DOHH2 (cell line): ENCODE measurements around the gene STX1B.
A peak's percentile ranks its signal among the peaks of the same experiment; 100 is the strongest.

ENCODE experiments used
- H3F3A ChIP-seq: fragments of 200-600 bp; sonication (generic), shearing (Covaris generic); 2 replicates; pipeline ENCODE4 v1.6.0; 2016; ENCODE audit warnings: antibody characterized with exemption, mild to moderate bottlenecking; ENCODE audit not compliant: control insufficient read depth, insufficient read depth
- H3K27ac ChIP-seq: fragments of 200-600 bp; sonication (generic); 2 replicates; pipeline ENCODE4 v1.5.1; 2014; ENCODE audit warnings: low read depth, mild to moderate bottlenecking, low read length, moderate library complexity
- H3K27me3 ChIP-seq: fragments of 200-600 bp; sonication (generic); 2 replicates; pipeline ENCODE4 v1.6.1; 2014; ENCODE audit warnings: mild to moderate bottlenecking, low read length, mixed read lengths; ENCODE audit not compliant: control insufficient read depth
- H3K36me3 ChIP-seq: fragments of 200-600 bp; sonication (generic); 2 replicates; pipeline ENCODE4 v1.6.1; 2014; ENCODE audit warnings: mild to moderate bottlenecking, low read length, moderate library complexity, mixed read lengths; ENCODE audit not compliant: control insufficient read depth
- H3K4me1 ChIP-seq: fragments of 200-600 bp; sonication (generic); 2 replicates; pipeline ENCODE4 v1.6.1; 2014; ENCODE audit warnings: mild to moderate bottlenecking, low read length, mixed read lengths; ENCODE audit not compliant: control insufficient read depth
- H3K4me2 ChIP-seq: fragments of 200-600 bp; sonication (generic); 2 replicates; pipeline ENCODE4 v1.6.0; 2014; ENCODE audit warnings: mild to moderate bottlenecking, low read length, moderate library complexity
- H3K4me3 ChIP-seq: fragments of 200-600 bp; sonication (generic); 2 replicates; pipeline ENCODE4 v1.5.1; 2014; ENCODE audit warnings: mild to moderate bottlenecking, low read length, mixed read lengths
- H3K79me2 ChIP-seq: fragments of 200-600 bp; sonication (generic); 2 replicates; pipeline ENCODE4 v1.6.1; 2014; ENCODE audit warnings: mild to moderate bottlenecking, low read length, mixed read lengths; ENCODE audit not compliant: control insufficient read depth
- H3K9me2 ChIP-seq: fragments of 200-600 bp; sonication (generic); replicated peaks from 2 replicates; pipeline ENCODE4 v1.6.1; 2014; ENCODE audit warnings: mild to moderate bottlenecking, low read length, mixed read lengths; ENCODE audit not compliant: control insufficient read depth
- H3K9me3 ChIP-seq: fragments of 200-600 bp; sonication (generic); 2 replicates; pipeline ENCODE4 v1.6.1; 2014; ENCODE audit warnings: antibody characterized with exemption, low read length, mixed read lengths; ENCODE audit not compliant: control insufficient read depth, insufficient read depth
- H4K20me1 ChIP-seq: fragments of 200-600 bp; sonication (generic); 2 replicates; pipeline ENCODE4 v1.6.0; 2014; ENCODE audit warnings: low read depth, mild to moderate bottlenecking, antibody characterized with exemption, low read length, moderate library complexity; ENCODE audit not compliant: control insufficient read depth, insufficient read depth
- EZH2phosphoT487 ChIP-seq: fragments of 200-600 bp; sonication (generic); IDR thresholded peaks from 2 replicates; pipeline ENCODE4 v1.6.1; 2017; ENCODE audit warnings: borderline replicate concordance, mild to moderate bottlenecking, antibody characterized with exemption, low read length, moderate library complexity, mixed read lengths
- TF ChIP-seq, protein P1 (sequence below): fragments of 200-600 bp; sonication (generic); IDR thresholded peaks from one replicate; pipeline ENCODE4 v1.5.1; 2014; ENCODE audit warnings: antibody characterized with exemption, mild to moderate bottlenecking, low read depth, low read length; ENCODE audit not compliant: poor library complexity, severe bottlenecking

Gene STX1B

DNA sequence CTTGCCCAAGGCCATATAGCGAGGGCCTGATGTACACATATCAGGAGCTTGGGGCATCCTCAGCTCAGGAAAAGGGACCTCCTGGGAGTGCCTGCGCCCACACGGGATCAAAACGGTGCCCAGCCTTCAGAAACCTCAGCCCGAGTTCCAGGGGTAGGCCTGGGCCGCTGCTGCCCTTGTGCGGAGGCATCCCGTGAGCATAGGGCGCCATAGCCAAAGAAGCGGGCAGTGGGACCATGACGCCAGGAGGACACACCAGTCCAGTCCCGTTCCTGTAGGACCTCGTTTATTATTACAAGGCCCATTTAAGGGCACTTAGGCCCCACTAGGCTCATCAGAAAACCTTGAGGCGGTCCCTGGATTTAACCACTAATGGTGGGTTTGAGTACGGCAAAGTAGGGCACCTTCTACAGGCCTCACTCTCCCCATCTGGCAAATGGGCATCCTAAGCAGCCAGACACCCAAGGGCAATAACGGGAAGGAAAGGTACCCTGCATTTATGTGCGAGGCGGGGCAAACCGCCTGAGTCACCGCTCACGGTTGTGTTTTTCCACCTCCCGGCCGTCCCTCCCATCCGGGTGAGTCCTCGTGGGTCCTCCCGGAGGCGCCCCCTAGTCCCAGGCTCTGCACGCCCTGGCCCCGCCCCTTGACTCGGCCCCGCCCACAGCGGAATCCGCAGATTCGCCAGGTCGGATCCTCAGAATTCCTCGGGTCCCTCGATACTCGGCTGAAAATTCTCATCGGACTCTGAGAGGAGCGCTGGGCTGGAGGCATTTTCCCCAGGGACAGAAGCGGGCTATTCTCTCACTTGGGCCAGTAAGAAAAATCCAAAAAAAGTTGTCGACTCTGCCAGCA lies 53.6 kb downstream of the STX1B start:
- peaks cover 12% of the 10 kb centered on the region for H3F3A ChIP-seq
- H3K9me3 ChIP-seq = no peaks in the 10 kb centered on the region
- peaks cover 39% of the 10 kb centered on the region for H3K36me3 ChIP-seq
- H3K27ac ChIP-seq = peak overlapping the region; percentile 91
- H3K27me3 ChIP-seq = no peaks in the 10 kb centered on the region
- TF ChIP-seq, protein P1, sequence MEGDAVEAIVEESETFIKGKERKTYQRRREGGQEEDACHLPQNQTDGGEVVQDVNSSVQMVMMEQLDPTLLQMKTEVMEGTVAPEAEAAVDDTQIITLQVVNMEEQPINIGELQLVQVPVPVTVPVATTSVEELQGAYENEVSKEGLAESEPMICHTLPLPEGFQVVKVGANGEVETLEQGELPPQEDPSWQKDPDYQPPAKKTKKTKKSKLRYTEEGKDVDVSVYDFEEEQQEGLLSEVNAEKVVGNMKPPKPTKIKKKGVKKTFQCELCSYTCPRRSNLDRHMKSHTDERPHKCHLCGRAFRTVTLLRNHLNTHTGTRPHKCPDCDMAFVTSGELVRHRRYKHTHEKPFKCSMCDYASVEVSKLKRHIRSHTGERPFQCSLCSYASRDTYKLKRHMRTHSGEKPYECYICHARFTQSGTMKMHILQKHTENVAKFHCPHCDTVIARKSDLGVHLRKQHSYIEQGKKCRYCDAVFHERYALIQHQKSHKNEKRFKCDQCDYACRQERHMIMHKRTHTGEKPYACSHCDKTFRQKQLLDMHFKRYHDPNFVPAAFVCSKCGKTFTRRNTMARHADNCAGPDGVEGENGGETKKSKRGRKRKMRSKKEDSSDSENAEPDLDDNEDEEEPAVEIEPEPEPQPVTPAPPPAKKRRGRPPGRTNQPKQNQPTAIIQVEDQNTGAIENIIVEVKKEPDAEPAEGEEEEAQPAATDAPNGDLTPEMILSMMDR = peak; percentile 59
- no peak for TF ChIP-seq EZH2phosphoT487
- H4K20me1 ChIP-seq = peaks cover 3% of the 10 kb centered on the region; the same call in 1 of the 2 replicates
- H3K4me1 ChIP-seq = peaks cover 31% of the 10 kb centered on the region
- H3K9me2 ChIP-seq = no peaks in the 10 kb centered on the region
- peak overlapping the region; percentile 86 for H3K4me2 ChIP-seq
- H3K79me2 ChIP-seq = peaks cover 37% of the 10 kb centered on the region
- H3K4me3 ChIP-seq = peak overlapping the region; percentile 89

DNA sequence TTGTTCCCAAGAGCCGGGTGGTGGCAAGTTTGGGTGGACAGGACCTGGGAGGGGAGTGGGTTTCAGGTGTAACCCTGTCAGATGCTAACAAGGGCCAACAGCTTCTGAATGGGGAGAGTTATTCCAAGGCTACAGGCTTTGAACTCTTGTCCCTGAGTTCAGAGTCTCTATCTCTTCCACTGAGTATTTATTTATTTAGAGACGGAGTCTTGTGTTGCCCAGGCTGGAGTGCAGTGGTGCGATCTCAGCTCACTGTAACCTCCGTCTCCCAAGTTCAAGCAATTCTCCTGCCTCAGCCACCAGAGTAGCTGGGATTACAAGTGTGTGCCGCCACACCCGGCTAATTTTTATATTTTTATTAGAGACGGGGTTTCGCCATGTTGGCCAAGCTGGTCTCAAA lies 55.4 kb downstream of the STX1B start:
- Histone ChIP-seq H3K79me2 (peaks cover 25% of the 10 kb centered on the region), H3F3A (peaks cover 15% of the 10 kb centered on the region), H4K20me1 (peaks cover 2% of the 10 kb centered on the region; the same call in 1 of the 2 replicates), H3K36me3 (peaks cover 22% of the 10 kb centered on the region), H3K27me3 (no peaks in the 10 kb centered on the region), H3K4me2 (no peak overlapping the region), H3K4me1 (peaks cover 38% of the 10 kb centered on the region), H3K9me2 (no peaks in the 10 kb centered on the region), H3K27ac (no peak overlapping the region), H3K4me3 (no peak overlapping the region), H3K9me3 (no peaks in the 10 kb centered on the region)
- no peak for TF ChIP-seq EZH2phosphoT487
- TF ChIP-seq, protein P1 = no peak

GRCh38 chr16:30953511-30954124 lies 56.8 kb downstream of the STX1B start:
- Histone ChIP-seq H3K36me3 (peaks cover 8% of the 10 kb centered on the region; the same call in 1 of the 2 replicates), H4K20me1 (no peaks in the 10 kb centered on the region), H3K4me2 (peak overlapping the region; percentile 35; the same call in 1 of the 2 replicates), H3K27ac (no peak overlapping the region), H3K4me3 (no peak overlapping the region), H3K27me3 (no peaks in the 10 kb centered on the region), H3K4me1 (peaks cover 37% of the 10 kb centered on the region), H3K9me2 (no peaks in the 10 kb centered on the region), H3K79me2 (peaks cover 17% of the 10 kb centered on the region), H3K9me3 (no peaks in the 10 kb centered on the region), H3F3A (peaks cover 15% of the 10 kb centered on the region)
- TF ChIP-seq EZH2phosphoT487 = no peak
- TF ChIP-seq, protein P1 = peak; percentile 92
